GM03348 (cell line): ENCODE results near the gene THBS4.
"Not testable (repeated sequence)": the region's sequence is repeated elsewhere in the genome, so short reads cannot be mapped to it uniquely, and the experiment has no call there.

Source experiments
- DNase-seq: peaks from one replicate; pipeline ENCODE4 v3.0.0; 2012; ENCODE audit warnings: low spot score

THBS4 gene

GRCh38 chr5:80076131-80077050, 41.2 kb downstream of the THBS4 start:
- no peak for DNase-seq

- no peak for DNase-seq
Observed at GRCh38 chr5:80077051-80077714, 42.0 kb downstream of the THBS4 start.

- no peak for DNase-seq
Observed at GRCh38 chr5:80078921-80079320, 43.8 kb downstream of the THBS4 start.

GRCh38 chr5:80082281-80082680, 47.1 kb downstream of the THBS4 start:
- DNase-seq = no peak

- peak; percentile 93 for DNase-seq
Observed at GRCh38 chr5:80082731-80083100, 47.6 kb downstream of the THBS4 start.

- DNase-seq = peak; percentile 88
Observed at GRCh38 chr5:80083101-80083890, 48.1 kb downstream of the THBS4 start.

GRCh38 chr5:80090884-80091166, 55.7 kb downstream of the THBS4 start:
- DNase-seq = no peak

- DNase-seq = peak; percentile 79
Observed at GRCh38 chr5:80091792-80092192, 56.6 kb downstream of the THBS4 start.

- DNase-seq = no peak
Observed at GRCh38 chr5:80092486-80093107, 57.4 kb downstream of the THBS4 start.

- no peak for DNase-seq
Observed at GRCh38 chr5:80093796-80094195, 58.6 kb downstream of the THBS4 start.

GRCh38 chr5:80094236-80094738, 59.1 kb downstream of the THBS4 start:
- DNase-seq = no peak

GRCh38 chr5:80097451-80097850, 62.3 kb downstream of the THBS4 start:
- DNase-seq = no peak

GRCh38 chr5:80101993-80102392, 66.8 kb downstream of the THBS4 start:
- no peak for DNase-seq

- DNase-seq = no peak
Observed at GRCh38 chr5:80103371-80103770, 68.2 kb downstream of the THBS4 start.

GRCh38 chr5:80105698-80106439, 70.7 kb downstream of the THBS4 start:
- DNase-seq = no peak

GRCh38 chr5:80106916-80107315, 71.8 kb downstream of the THBS4 start:
- no peak for DNase-seq

- no peak for DNase-seq
Observed at GRCh38 chr5:80109646-80110478, 74.7 kb downstream of the THBS4 start.

- DNase-seq = not testable (repeated sequence)
Observed at GRCh38 chr5:80111376-80111990, 76.3 kb downstream of the THBS4 start.

GRCh38 chr5:80114860-80115259, 79.7 kb downstream of the THBS4 start:
- no peak for DNase-seq

- no peak for DNase-seq
Observed at GRCh38 chr5:80116000-80116399, 80.9 kb downstream of the THBS4 start.
